ENCODE measurements around the gene KIAA1671. TPM values are rescaled to one million over a fixed set of nuclear protein-coding genes. Genes with fewer than 3 reads are reported as not detected.

The KIAA1671 gene
- total RNA-seq, 1 experiment from 2014 or later, result 10.2 TPM

DNA sequence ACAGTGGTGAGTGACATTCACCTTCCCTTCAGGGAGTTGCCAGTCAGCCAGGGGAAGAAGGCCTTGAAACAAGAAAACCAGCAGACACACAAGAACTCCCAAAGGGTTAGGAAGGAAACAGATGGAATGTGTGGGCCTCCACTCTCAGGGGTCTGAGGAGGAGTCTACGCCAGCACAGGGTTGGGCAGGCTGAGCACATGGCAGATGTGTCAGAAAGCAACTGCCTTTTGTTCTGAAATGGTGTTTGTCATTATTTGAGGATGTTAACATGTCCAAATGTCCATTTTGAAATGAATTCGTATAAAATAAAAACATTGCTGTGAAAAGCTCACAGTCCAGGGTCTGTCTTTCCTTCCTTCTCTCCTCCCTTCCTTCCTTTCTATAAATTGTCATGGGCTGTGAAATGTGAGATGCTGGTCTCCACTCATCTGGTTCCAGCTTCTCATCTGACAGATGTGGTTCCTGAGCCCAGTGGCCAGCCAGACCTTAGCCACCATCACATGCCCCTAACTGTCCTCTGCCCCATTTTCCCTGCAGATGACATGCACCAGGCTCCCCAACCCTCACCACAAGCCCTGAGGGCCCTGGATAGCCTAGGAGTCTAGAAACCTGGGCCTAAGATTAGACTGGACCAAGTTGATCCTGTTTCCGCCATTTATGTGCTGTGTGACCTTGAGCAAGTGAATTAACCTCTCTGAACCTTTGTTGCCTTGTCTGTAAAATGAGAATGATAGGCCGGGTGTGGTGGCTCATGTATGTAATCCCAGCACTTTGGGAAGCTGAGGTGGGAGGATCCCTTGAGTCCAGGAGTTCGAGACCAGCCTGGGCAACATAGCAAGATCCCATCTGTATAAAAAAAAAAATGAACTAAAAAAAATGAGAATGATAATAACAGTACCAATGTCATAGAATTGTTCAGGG, 190.9 kb downstream of the KIAA1671 start:
- H3K27me3 ChIP-seq, result no peaks in the 10 kb centered on the region
- no peak overlapping the region for H3K4me3 ChIP-seq
- H3K36me3 ChIP-seq, result no peaks in the 10 kb centered on the region
- H3K9me3 ChIP-seq, result no peaks in the 10 kb centered on the region
- no peak for DNase-seq

GRCh38 chr22:25144522-25144921, 192.0 kb downstream of the KIAA1671 start:
- Histone ChIP-seq H3K9me3 (no peaks in the 10 kb centered on the region), H3K36me3 (no peaks in the 10 kb centered on the region), H3K4me3 (no peak overlapping the region), H3K27me3 (no peaks in the 10 kb centered on the region)
- no peak for DNase-seq

DNA sequence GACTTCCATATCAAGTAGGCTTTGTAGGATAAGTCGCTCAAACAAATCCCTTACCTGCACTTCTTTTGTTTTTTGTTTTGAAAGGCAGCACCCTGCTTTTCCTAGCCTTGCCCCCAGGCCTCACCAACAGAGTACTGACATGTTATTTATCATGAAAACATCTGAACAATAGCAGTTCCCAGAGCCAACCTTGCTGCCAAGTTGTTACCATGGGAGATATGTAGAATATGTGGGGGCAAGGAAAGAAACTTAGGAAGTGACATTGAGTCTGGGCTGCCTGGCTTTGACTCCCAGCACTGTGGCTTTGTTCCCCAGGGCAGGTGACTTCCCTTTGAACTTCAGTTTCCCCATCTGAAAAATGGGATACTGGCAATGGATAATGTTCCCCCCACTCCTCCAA, 193.8 kb downstream of the KIAA1671 start:
- no peak for DNase-seq

DNA sequence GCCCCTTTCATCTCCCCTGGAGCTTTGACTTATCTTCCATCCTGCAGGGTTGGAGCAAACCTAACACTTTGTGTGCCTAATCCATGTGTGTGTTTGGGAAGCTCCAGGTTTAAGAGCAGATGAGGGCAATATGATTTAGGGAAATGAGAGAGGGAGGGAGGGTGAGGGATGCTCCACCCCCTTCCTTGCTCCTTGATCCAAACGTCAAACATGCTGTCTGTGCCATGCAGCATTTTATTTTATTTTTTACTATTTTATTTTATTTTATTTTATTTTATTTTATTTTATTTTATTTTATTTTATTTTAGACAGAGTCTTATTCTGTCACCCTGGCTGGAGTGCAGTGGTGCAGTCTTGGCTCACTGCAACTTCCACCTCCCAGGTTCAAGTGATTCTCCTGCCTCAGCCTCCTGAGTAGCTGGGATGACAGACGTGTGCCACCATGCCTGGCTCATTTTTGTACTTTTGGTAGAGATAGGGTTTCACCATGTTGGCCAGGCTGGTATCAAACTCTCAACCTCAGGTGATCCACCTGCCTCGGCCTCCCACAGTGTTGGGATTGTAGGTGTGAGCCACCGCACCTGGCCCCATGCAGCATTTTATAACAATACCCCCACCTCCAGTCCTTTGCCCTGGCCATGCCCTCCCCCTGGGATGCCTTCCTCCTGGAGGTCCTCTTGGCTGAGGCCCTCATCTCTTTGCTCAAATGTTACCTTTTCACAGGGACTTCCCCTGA, 194.6 kb downstream of the KIAA1671 start:
- Histone ChIP-seq H3K27me3 (no peaks in the 10 kb centered on the region), H3K9me3 (no peaks in the 10 kb centered on the region), H3K36me3 (no peaks in the 10 kb centered on the region), H3K4me3 (no peak overlapping the region)
- no peak for DNase-seq

More for the DNA sequence above, 193.8 kb downstream of the KIAA1671 start:
- Histone ChIP-seq H3K9me3 (no peaks in the 10 kb centered on the region), H3K36me3 (no peaks in the 10 kb centered on the region), H3K27me3 (no peaks in the 10 kb centered on the region), H3K4me3 (no peak overlapping the region)

GRCh38 chr22:25147642-25147928, 195.1 kb downstream of the KIAA1671 start:
- Histone ChIP-seq H3K4me3 (no peak overlapping the region), H3K9me3 (no peaks in the 10 kb centered on the region), H3K27me3 (no peaks in the 10 kb centered on the region), H3K36me3 (no peaks in the 10 kb centered on the region)
- DNase-seq, result no peak

DNA sequence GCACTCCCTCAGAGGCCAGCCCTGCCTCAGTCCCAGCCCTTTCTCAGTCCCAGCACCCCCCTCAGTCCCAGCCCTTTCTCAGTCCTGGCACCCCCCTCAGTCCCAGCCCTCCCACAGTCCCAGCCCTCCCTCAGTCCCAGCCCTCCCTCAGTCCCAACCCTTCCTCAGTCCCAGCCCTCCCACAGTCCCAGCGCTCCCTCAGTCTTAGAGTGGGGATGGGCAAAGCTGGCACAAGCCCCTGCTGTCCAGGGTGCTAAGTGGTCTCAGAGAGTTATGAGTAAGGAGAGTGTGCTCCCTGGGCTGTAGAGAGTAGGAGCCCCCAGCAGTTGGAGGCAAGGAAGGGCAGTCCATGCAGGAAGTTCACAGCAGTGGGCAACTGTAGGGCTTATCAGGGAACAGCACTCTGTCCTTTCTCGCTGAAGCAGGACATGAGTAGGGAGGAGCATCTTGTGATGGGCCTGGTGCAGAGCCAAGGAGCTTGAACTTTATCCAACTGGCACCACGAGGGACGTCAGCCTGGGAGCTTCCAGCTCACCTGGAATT, 195.7 kb downstream of the KIAA1671 start:
- Histone ChIP-seq H3K27me3 (no peaks in the 10 kb centered on the region), H3K9me3 (no peaks in the 10 kb centered on the region), H3K36me3 (no peaks in the 10 kb centered on the region), H3K4me3 (no peak overlapping the region)
- DNase-seq, result no peak

- no peak for DNase-seq
- Histone ChIP-seq H3K9me3 (no peaks in the 10 kb centered on the region), H3K27me3 (no peaks in the 10 kb centered on the region), H3K4me3 (no peak overlapping the region), H3K36me3 (no peaks in the 10 kb centered on the region)
Observed at GRCh38 chr22:25149014-25149413, 196.5 kb downstream of the KIAA1671 start.

DNA sequence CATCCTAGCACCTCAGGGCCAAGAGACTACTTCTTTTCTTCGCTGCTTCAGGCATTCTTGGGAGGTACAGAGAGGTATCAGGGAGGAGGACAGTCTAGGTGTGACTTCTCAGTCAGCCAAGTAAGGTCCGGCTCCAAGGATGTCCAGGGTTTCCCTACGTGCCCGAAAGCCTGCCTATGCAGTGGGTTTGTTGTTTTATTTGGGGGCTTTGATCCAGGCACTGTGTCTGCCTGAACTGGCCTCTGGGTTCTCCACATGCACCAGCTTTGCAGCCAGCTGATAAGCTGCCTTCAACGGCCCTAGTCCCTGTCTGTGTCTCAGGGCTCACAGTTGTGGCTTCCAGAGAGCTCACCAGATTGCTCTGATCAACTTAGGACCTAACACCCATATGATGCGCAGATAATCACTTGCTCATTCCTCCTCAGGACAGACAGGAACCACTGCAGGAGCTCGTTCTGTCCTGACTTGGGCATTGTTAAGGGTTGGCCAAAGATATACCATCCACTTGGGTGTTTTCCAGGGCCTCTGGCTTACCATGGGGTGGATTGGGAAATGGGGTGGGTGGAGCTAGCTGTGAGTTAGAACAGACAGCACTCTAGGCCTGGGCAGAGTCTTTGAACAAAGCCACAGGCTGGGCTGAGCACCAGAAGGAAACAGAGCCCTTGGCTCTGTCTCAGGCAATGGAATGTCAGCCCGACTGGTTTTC, 201.6 kb downstream of the KIAA1671 start:
- Histone ChIP-seq H3K36me3 (no peaks in the 10 kb centered on the region), H3K4me3 (no peak overlapping the region), H3K27me3 (no peaks in the 10 kb centered on the region), H3K9me3 (no peaks in the 10 kb centered on the region)
- DNase-seq, result peak; percentile 91

- DNase-seq, result no peak
- Histone ChIP-seq H3K9me3 (no peaks in the 10 kb centered on the region), H3K36me3 (no peaks in the 10 kb centered on the region)
Observed at GRCh38 chr22:25154667-25154999, 202.1 kb downstream of the KIAA1671 start.

DNA sequence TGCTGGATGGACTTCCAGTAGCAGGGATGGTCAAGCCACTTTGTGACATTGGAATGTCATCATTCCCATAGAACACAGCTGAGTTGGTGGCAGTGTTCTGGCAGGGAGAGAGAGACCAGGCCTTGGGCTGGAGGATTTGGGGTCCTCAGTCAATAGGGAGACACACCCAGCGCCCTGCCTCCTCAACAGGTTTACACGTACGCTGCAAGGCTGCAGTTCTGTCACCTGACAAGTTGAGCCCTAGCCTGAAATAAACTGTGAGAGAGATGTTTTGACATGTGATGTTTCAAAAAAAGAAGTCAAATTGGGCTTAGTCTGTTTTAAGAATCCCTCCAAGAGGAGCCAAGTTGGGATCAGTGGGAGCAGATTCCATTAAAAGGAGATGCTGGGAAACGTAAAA, 204.2 kb downstream of the KIAA1671 start:
- DNase-seq, result no peak
- H3K36me3 ChIP-seq, result no peaks in the 10 kb centered on the region; the same call in 1 of the 2 replicates
- no peaks in the 10 kb centered on the region for H3K27me3 ChIP-seq
- H3K9me3 ChIP-seq, result no peaks in the 10 kb centered on the region
- no peak overlapping the region for H3K4me3 ChIP-seq

More at GRCh38 chr22:25154667-25154999, 202.1 kb downstream of the KIAA1671 start:
- H3K27me3 ChIP-seq, result no peaks in the 10 kb centered on the region
- no peak overlapping the region for H3K4me3 ChIP-seq

DNA sequence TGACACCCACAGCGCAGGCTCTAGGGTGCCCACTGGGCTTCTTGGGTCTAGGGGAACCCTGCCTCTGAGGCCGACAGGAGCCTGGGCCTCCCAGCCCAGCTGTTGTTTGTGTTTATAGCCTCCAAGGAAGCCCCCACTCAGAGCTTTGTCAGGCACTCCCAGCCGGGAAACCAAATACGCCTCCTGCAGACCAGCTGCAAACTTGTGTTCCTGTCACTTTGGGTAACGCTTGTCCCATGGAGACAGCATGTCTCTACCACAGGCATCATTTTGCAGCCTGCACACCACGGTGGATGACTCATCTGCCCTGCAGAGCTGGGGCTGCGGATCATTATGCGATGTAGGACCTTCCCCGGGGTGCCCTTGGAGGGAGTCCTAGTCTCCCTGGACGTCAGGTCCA, 206.5 kb downstream of the KIAA1671 start:
- peak; percentile 49 for DNase-seq
- no peaks in the 10 kb centered on the region for H3K9me3 ChIP-seq
- no peaks in the 10 kb centered on the region; the same call in 1 of the 2 replicates for H3K36me3 ChIP-seq
- no peaks in the 10 kb centered on the region for H3K27me3 ChIP-seq
- H3K4me3 ChIP-seq, result no peak overlapping the region

DNA sequence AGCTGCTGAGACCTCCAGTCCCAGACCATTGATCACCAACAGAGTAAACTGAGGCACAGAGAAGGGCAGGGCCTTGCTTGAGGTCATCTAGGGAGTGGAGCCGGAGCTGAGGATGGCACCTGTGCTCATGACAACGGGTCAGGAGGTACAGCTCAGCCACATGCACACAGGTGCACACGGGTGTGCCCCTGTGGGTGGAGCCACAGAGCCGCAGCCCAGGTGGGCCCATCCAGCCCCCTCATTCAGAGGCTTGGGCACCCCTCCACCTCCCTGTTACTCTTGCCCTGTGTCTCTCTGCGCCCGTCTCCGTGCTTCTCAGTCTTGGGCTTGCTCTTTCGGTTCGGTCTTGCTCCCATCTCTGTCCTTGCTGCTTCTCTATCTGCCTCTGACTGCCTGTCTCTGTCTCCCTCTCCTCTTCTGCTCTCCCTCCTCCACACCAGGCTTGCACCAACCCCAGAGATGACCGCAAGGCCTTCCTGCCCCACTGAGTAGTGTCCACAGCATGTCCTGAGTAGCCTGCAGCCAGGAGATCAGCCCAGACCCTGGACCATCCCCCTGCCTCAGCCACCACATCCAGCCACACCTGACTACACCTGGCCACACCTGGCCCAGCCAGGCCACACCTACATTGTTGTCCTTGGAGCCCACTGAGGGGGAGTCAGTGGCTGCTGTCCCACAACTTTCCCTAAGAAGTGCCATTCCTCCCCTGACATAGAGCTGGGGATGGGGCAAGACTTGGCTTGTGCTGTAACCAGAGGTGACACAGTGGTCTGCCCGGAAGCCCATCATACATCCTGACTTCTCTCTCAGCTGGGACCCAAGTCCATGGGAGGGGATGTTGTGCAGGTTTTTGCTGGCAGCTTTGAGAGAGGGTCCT, 207.8 kb downstream of the KIAA1671 start:
- H3K4me3 ChIP-seq, result no peak overlapping the region
- H3K36me3 ChIP-seq, result no peaks in the 10 kb centered on the region; the same call in 1 of the 2 replicates
- no peak for DNase-seq
- no peaks in the 10 kb centered on the region for H3K27me3 ChIP-seq
- H3K9me3 ChIP-seq, result no peaks in the 10 kb centered on the region

DNA sequence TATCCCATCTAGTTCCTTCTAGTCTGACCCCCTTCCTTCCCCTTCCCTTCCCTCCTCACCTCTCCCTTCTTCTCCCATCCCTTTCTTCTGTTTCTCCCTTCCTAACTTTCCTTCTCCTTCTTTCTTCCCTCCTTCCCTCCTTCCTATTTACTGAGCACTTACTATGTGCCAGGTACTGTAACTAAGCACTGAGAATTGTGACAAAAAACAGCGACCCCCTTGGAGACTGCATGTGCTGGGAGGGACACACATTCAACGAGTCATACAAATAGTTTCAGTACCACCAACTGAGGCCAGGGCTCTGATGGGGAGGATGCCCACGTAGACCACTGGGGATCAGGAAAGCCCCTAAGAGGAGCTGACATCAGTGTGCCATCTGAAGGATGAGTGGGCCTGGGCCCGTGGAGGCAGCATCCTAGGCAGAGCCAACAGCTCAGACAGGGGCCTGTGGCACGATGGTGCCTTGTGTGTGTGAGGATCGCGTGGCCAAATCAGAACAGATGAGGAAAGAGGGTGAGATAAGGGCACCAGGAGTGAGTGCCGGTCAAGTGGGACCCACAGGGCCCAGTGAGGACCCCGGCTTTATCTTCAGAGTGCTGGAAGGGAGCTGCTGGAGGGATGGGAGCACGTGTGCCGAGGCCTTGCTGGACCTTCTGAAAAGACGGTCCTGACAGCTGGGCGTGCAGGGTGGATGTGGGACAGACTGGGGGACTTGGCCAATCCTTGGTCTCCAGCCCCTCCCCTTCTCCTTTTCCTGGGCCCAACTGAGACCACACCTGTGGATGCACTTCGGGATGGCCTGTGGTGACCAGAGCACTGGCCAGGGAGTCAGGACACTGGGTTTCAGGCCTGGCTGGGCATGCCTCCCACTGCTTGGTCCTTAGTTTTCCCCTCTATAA, 208.8 kb downstream of the KIAA1671 start:
- no peak overlapping the region for H3K4me3 ChIP-seq
- DNase-seq, result no peak
- no peaks in the 10 kb centered on the region for H3K9me3 ChIP-seq
- H3K27me3 ChIP-seq, result no peaks in the 10 kb centered on the region
- no peaks in the 10 kb centered on the region; the same call in 1 of the 2 replicates for H3K36me3 ChIP-seq

GRCh38 chr22:25161916-25162530, 209.5 kb downstream of the KIAA1671 start:
- Histone ChIP-seq H3K9me3 (no peaks in the 10 kb centered on the region), H3K36me3 (no peaks in the 10 kb centered on the region; the same call in 1 of the 2 replicates), H3K4me3 (no peak overlapping the region), H3K27me3 (no peaks in the 10 kb centered on the region)
- no peak for DNase-seq

GRCh38 chr22:25162561-25162960, 210.0 kb downstream of the KIAA1671 start:
- Histone ChIP-seq H3K27me3 (no peaks in the 10 kb centered on the region), H3K36me3 (no peaks in the 10 kb centered on the region; the same call in 1 of the 2 replicates), H3K4me3 (no peak overlapping the region), H3K9me3 (no peaks in the 10 kb centered on the region)
- no peak for DNase-seq
